ENCODE data around the gene GPR55.

Gene GPR55

DNA sequence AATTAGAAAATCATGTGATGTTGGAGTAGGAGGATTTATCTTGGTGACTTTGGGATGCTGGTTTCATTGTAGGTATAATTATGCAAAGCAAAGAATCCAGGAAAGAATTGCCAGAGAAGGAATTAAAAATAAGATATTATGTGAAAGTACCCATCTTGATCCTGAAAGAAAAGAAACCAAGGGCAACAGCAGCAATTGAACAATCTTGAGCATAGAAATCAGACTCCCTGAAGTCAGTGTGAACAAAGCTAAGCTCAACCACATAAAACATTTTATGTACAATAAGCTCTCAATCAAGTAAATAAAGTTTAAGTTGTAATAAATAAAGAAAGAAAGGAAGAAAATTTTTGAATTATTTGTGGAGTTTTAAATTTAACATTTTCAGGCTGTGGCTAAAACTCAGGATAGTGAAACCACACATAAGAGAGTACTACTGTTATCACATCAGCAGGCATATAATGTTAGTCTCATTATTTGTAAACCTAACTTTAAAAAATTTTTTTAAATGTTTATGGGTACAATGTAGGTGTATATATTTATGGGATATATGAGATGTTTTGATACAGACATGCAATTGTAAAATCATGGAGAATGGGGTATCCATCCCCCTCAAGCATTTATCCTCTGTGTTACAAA, 32.8 kb upstream of the GPR55 start:
- H3K27ac ChIP-seq: no peak overlapping the region

DNA sequence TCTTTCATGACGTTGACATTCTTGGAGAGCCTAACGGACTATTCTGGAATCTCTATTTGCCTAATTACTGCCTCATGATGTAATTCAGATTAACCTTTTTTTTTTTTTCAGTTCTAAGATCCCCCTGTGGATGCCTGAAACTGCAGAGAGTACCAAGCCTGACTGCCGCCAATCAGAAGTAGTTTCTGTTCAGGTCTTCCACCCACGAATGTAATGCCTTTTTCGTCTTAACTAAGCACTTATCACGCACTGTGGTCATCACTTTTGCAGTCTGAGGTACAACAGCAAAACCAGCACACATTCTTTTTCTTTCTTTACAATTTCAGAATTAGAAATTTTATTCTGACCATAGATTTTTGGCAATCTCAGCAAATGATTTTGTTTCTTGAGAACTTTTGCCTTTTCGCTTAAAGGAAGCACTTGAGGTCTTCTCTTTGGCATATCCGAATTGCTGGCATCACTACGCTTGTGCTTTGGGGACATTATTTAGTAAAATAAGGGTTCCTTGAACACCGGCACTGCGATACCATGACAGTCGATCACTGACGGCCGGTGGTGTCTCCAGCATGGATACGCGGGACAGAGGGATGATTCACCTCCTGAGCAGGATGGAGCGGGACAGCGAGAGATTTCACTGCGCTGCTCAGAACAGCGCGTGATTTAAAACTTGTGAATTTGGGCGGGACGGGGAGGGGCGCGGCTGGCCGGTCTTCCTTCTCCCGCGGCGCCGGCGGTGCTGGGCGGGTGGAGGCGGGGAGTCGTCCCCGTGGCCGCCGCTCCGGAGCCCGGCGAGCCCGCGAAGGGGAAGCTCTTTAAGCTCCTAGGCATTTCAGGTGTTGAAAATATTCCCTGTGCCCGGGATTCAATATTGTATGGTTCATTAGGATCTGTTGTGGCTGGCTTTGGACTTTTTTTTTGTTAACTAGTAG, 32.0 kb upstream of the GPR55 start:
- H3K27ac ChIP-seq: no peak overlapping the region
- no peaks in the 10 kb centered on the region for H3K36me3 ChIP-seq (replicated peaks)
- H3K4me3 ChIP-seq (ENCODE audit: low read depth, low read length): peak overlapping the region; percentile 44
- in situ Hi-C loops (cut with HindIII; ENCODE audit: low pct_ligation_motif_present, low sequenced_read_pairs): no loop called here
- peak; percentile 43 for DNase-seq
- no peaks in the 10 kb centered on the region for H3K27me3 ChIP-seq (replicated peaks)
- TF ChIP-seq CTCF (IDR thresholded peaks at IDR 0.05; ENCODE audit: low read depth, low read length, missing control alignments): no peak

More for the DNA sequence above, 32.8 kb upstream of the GPR55 start:
- H3K27me3 ChIP-seq (replicated peaks): no peaks in the 10 kb centered on the region
- DNase-seq: no peak
- in situ Hi-C loops (cut with HindIII; ENCODE audit: low pct_ligation_motif_present, low sequenced_read_pairs): no loop called here
- TF ChIP-seq CTCF (IDR thresholded peaks at IDR 0.05; ENCODE audit: low read depth, low read length, missing control alignments): no peak
- no peaks in the 10 kb centered on the region for H3K36me3 ChIP-seq (replicated peaks)
- peak overlapping the region; percentile 44 for H3K4me3 ChIP-seq (ENCODE audit: low read depth, low read length)

GRCh38 chr2:230955163-230955737, 30.2 kb upstream of the GPR55 start:
- Histone ChIP-seq H3K27me3 (replicated peaks) (no peaks in the 10 kb centered on the region), H3K27ac (no peak overlapping the region), H3K36me3 (replicated peaks) (no peaks in the 10 kb centered on the region), H3K4me3 (ENCODE audit: low read depth, low read length) (no peak overlapping the region)
- in situ Hi-C loops (cut with HindIII; ENCODE audit: low pct_ligation_motif_present, low sequenced_read_pairs): no loop called here
- TF ChIP-seq CTCF (IDR thresholded peaks at IDR 0.05; ENCODE audit: low read depth, low read length, missing control alignments): no peak
- DNase-seq: no peak

DNA sequence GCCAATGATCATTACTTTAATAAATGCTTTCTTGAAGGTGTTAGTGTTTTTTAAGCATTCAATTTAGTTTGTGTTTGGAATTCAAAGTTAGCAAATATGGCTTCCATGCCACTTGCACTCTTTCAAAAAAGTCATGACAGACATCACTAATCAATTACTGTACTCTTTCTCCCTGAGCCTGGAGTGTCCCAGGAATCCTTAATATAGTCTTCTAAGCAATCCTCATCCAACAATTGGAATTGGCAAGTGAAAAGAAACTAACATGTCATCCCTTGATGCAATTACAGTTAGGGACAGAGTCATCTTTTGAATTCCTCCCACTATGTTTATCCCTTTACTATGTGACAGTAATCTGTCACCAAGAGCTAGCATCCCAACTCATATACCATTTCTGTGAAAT, 29.7 kb upstream of the GPR55 start:
- in situ Hi-C loops (cut with HindIII; ENCODE audit: low pct_ligation_motif_present, low sequenced_read_pairs): no loop called here
- DNase-seq: no peak
- Histone ChIP-seq H3K27ac (no peak overlapping the region), H3K27me3 (replicated peaks) (no peaks in the 10 kb centered on the region), H3K36me3 (replicated peaks) (no peaks in the 10 kb centered on the region), H3K4me3 (ENCODE audit: low read depth, low read length) (no peak overlapping the region)
- no peak for TF ChIP-seq CTCF (IDR thresholded peaks at IDR 0.05; ENCODE audit: low read depth, low read length, missing control alignments)

DNA sequence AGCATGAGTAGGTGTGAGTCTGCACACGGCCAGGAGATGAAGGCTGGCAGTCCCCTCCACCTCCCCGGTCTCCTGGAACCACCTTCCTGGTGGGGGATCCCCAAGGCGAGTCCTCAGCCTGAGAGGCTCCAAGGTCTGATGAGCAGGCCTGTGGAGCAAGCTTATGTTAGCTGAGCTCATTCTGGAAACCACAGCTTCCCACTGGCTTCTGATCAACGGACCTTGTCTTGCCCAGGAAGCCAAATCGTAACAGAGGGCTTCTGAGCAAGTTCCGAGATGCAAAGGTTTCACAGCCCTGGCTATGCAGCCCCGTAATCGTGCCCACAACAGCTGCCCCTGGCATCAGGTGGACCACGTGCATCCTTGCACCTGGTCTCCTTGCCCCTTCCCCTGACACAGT, 28.8 kb upstream of the GPR55 start:
- in situ Hi-C loops (cut with HindIII; ENCODE audit: low pct_ligation_motif_present, low sequenced_read_pairs): no loop called here
- Histone ChIP-seq H3K4me3 (ENCODE audit: low read depth, low read length) (no peak overlapping the region), H3K27me3 (replicated peaks) (no peaks in the 10 kb centered on the region), H3K36me3 (replicated peaks) (no peaks in the 10 kb centered on the region), H3K27ac (no peak overlapping the region)
- DNase-seq: no peak
- no peak for TF ChIP-seq CTCF (IDR thresholded peaks at IDR 0.05; ENCODE audit: low read depth, low read length, missing control alignments)

Data from brain microvascular endothelial cell (primary cell).